OCI-LY7 (cell line): ENCODE results near the gene SIL1. TPM values are rescaled to one million over a fixed set of nuclear protein-coding genes. Genes with fewer than 3 reads are reported as not detected.

Source experiments
- BruUV-seq: library from RNA; stranded (reverse); fragments of 400-500 nt; replicated peaks from 2 replicates; lab custom pipeline; 2021; lab: Mats Ljungman, UMichigan
- CTCF ChIA-PET: fragments of 300-600 bp; sonication (Branson Sonifier 250); formaldehyde crosslinking; loops from one replicate; lab custom pipeline; 2022; ENCODE audit warnings: antibody characterized with exemption; ENCODE audit not compliant: unreplicated experiment; lab: Charles Lee
- POLR2A ChIA-PET: fragments of 300-600 bp; sonication (Branson Sonifier 250); formaldehyde crosslinking; loops from one replicate; lab custom pipeline; 2022; ENCODE audit warnings: antibody characterized with exemption; lab: Charles Lee
- DNase-seq: peaks from one replicate; pipeline ENCODE4 v3.0.0-alpha.2; 2015; ENCODE audit warnings: low spot score
- H2AFZ ChIP-seq: fragments of 200-600 bp; sonication (generic), shearing (Covaris generic); 2 replicates; pipeline ENCODE4 v1.6.1; 2014; ENCODE audit warnings: mild to moderate bottlenecking, antibody characterized with exemption, low read length, moderate library complexity
- H3K27ac ChIP-seq: fragments of 200-600 bp; sonication (generic); 2 replicates; pipeline ENCODE4 v1.5.1; 2014; ENCODE audit warnings: mixed run types, low read depth, mild to moderate bottlenecking, moderate library complexity, low read length, inconsistent platforms; ENCODE audit not compliant: poor library complexity, severe bottlenecking
- H3K36me3 ChIP-seq: fragments of 200-600 bp; sonication (generic); 2 replicates; pipeline ENCODE4 v1.6.1; 2014; ENCODE audit warnings: mild to moderate bottlenecking, antibody characterized with exemption, low read length, moderate library complexity, mixed read lengths; ENCODE audit not compliant: insufficient read depth
- H3K4me1 ChIP-seq: fragments of 200-600 bp; sonication (generic); 2 replicates; pipeline ENCODE4 v1.5.1; 2014; ENCODE audit warnings: mild to moderate bottlenecking, low read length; ENCODE audit not compliant: insufficient read depth, poor library complexity, severe bottlenecking
- H3K4me2 ChIP-seq: fragments of 200-600 bp; sonication (generic); 2 replicates; pipeline ENCODE4 v1.6.1; 2014; ENCODE audit warnings: mild to moderate bottlenecking, low read length
- H3K4me3 ChIP-seq: fragments of 200-600 bp; sonication (generic); 2 replicates; pipeline ENCODE4 v1.5.1; 2014; ENCODE audit warnings: mild to moderate bottlenecking, low read depth, low read length; ENCODE audit not compliant: poor library complexity, severe bottlenecking
- H3K79me2 ChIP-seq: fragments of 200-600 bp; sonication (generic); 2 replicates; pipeline ENCODE4 v1.6.1; 2016; ENCODE audit warnings: low read depth, mild to moderate bottlenecking, low read length, moderate library complexity, mixed read lengths; ENCODE audit not compliant: insufficient read depth
- H3K9me2 ChIP-seq: fragments of 200-600 bp; sonication (generic); 2 replicates; pipeline ENCODE4 v1.6.1; 2016; ENCODE audit warnings: mild to moderate bottlenecking, low read length, mixed read lengths; ENCODE audit not compliant: insufficient read depth
- H3K9me3 ChIP-seq: fragments of 200-600 bp; sonication (generic); 2 replicates; pipeline ENCODE4 v1.6.1; 2014; ENCODE audit warnings: mild to moderate bottlenecking, mixed run types, low read length, mixed read lengths
- H4K20me1 ChIP-seq: fragments of 200-600 bp; sonication (generic); 2 replicates; pipeline ENCODE4 v1.6.1; 2014; ENCODE audit warnings: mild to moderate bottlenecking, antibody characterized with exemption, low read length, moderate library complexity, mixed read lengths; ENCODE audit not compliant: insufficient read depth
- EZH2phosphoT487 ChIP-seq: fragments of 200-600 bp; sonication (generic); IDR thresholded peaks from 2 replicates; pipeline ENCODE4 v1.6.1; 2018; ENCODE audit warnings: low read depth, borderline replicate concordance, mild to moderate bottlenecking, mixed run types, antibody characterized with exemption, low read length, moderate library complexity, mixed read lengths
- intact Hi-C: fragments of 100-400 bp; cut with micrococcal nuclease; formaldehyde crosslinking; loops from one replicate; pipeline ENCODE4 v1.10.0; 2022; ENCODE audit not compliant: unreplicated experiment
- total RNA-seq, 2 experiments: library from RNA; depleted of rRNA in 1 of 2; stranded (reverse); fragments of >200 nt in 1 of 2; shearing (Covaris generic) in 1 of 2; gene quantifications; 2 replicates each; pipeline ENCODE4 v1.2.3, GENCODE V29; 2014 to 2022
- TF ChIP-seq, protein P1 (sequence below): fragments of 200-600 bp; sonication (generic); conservative IDR thresholded peaks from 2 replicates; pipeline ENCODE4 v1.5.1; 2014; ENCODE audit warnings: mild to moderate bottlenecking, antibody characterized with exemption, low read length, moderate library complexity, mixed read lengths

SIL1 gene
- total RNA-seq, 2 experiments from 2014 or later, result 9.2 to 22.8 TPM

DNA sequence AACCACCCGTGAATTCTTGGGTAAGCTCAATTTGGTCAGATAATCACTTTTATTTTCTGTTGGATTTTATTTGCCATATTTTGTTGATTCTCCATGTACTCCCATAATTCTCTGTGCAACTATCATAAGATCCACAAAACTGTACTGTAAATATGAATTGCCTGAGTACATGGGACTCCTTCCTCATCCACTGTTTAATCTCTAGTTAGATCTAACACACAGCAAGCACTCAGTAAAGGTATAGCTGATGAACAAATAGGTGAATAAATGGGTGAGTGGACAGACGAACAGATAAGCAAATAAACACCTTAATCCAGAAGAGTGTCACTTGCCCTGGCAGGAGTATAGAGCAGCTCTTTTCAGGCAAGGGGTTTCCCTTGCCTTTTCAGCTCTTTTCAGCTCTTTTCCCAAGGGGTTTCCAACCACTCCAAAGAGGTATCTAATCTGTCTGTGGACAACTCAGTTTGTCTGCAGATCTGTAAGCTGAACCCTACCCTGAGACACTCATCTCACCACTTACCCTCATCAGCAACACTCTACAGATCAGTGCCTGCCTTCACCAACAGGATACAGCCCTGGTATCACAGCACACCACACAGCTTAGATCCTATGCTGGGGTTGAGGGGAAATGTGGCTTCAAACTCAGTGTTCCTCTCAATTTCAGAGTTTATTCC is 51.2 kb downstream of the SIL1 start:
- ChIA-PET POLR2A (interaction anchor here (0.6 kb wide), 1 partner anchor 134 kb away, joined by 3 read pairs; no protein-coding TSS in a partner anchor), CTCF (no interaction called here)
- intact Hi-C loops, result no loop called here
- no peak for TF ChIP-seq EZH2phosphoT487
- TF ChIP-seq, protein P1, sequence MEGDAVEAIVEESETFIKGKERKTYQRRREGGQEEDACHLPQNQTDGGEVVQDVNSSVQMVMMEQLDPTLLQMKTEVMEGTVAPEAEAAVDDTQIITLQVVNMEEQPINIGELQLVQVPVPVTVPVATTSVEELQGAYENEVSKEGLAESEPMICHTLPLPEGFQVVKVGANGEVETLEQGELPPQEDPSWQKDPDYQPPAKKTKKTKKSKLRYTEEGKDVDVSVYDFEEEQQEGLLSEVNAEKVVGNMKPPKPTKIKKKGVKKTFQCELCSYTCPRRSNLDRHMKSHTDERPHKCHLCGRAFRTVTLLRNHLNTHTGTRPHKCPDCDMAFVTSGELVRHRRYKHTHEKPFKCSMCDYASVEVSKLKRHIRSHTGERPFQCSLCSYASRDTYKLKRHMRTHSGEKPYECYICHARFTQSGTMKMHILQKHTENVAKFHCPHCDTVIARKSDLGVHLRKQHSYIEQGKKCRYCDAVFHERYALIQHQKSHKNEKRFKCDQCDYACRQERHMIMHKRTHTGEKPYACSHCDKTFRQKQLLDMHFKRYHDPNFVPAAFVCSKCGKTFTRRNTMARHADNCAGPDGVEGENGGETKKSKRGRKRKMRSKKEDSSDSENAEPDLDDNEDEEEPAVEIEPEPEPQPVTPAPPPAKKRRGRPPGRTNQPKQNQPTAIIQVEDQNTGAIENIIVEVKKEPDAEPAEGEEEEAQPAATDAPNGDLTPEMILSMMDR, result no peak
- Histone ChIP-seq H3K9me3 (no peaks in the 10 kb centered on the region), H4K20me1 (no peaks in the 10 kb centered on the region; the same call in 1 of the 2 replicates), H3K27ac (no peak overlapping the region), H3K4me1 (no peaks in the 10 kb centered on the region), H3K4me2 (no peak overlapping the region), H3K4me3 (no peak overlapping the region), H3K79me2 (no peaks in the 10 kb centered on the region), H3K9me2 (no peaks in the 10 kb centered on the region), H3K36me3 (no peaks in the 10 kb centered on the region), H2AFZ (no peak overlapping the region)
- DNase-seq, result no peak
- no TSS peak for BruUV-seq

DNA sequence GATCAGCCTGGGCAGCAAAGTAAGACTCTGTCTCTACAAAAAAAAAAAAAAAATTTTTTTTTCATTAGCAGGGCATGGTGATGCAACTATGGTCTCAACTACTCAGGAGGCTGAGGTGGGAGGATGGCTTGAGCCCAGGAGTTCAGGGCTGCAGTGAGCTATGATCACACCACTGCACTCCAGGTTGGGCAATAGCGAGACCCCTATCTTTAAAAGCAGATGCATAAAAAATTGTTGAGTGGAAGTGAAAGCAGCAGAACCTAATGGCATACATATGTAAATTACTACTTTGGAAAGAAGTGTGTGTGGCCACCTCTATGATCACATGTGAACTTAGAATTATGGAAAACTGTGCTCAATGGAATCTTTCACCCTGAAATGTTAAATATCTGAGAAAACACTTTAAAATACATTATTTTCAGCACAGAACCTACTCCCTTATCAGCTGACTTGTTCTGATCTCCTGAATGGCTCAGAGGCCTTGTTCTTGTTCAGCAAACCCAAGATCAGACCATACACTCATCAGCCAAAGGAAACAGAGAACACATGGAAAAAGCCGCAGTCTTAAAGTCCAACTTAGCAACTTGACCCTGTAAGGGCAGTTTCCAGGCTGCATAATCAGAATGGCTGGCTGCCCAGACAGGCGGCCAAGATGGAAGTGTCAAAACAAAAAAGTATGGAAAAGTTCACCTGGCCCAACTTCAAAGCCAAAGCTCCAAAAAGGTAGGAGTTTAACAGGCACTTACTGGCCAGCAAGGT is 56.5 kb downstream of the SIL1 start:
- Histone ChIP-seq H3K9me3 (no peaks in the 10 kb centered on the region), H3K27ac (no peak overlapping the region), H3K4me3 (no peak overlapping the region), H3K79me2 (no peaks in the 10 kb centered on the region), H3K4me1 (no peaks in the 10 kb centered on the region), H2AFZ (no peak overlapping the region), H4K20me1 (no peaks in the 10 kb centered on the region; the same call in 1 of the 2 replicates), H3K36me3 (no peaks in the 10 kb centered on the region), H3K4me2 (no peak overlapping the region), H3K9me2 (no peaks in the 10 kb centered on the region)
- no TSS peak for BruUV-seq
- DNase-seq, result no peak
- ChIA-PET POLR2A (interaction anchor here (0.7 to 1.2 kb wide), 3 partner anchors 12 to 40 kb away, joined by 3 to 5 read pairs (median 4); no protein-coding TSS in a partner anchor), CTCF (no interaction called here)
- intact Hi-C loops, result no loop called here
- no peak for TF ChIP-seq EZH2phosphoT487
- TF ChIP-seq, protein P1, result no peak
